AG04450 (cell line): ENCODE measurements around the gene TBC1D2B. TPM values are rescaled to one million over a fixed set of nuclear protein-coding genes. Genes with fewer than 3 reads are reported as not detected.

Experiments used
- CTCF ChIA-PET: fragments of 300-600, 350-600 bp; formaldehyde crosslinking; extraction: SDS; loops from one replicate; lab custom pipeline; 2022; ENCODE audit warnings: antibody characterized with exemption, inconsistent platforms; lab: Charles Lee
- POLR2A ChIA-PET: fragments of 350-600 bp; formaldehyde crosslinking; extraction: SDS; loops from one replicate; lab custom pipeline; 2021; ENCODE audit warnings: antibody characterized with exemption, inconsistent platforms; lab: Yijun Ruan, JAX
- DNase-seq: peaks from one replicate; pipeline ENCODE4 v3.0.0-alpha.2; 2011; ENCODE audit warnings: low read depth, low spot score
- H3K27ac ChIP-seq: one replicate; pipeline ENCODE4 v1.5.1; 2012; ENCODE audit warnings: low read depth, low read length, control low read depth
- H3K27me3 ChIP-seq: one replicate; pipeline ENCODE4 v1.6.0; 2012; ENCODE audit warnings: low read length; ENCODE audit not compliant: control insufficient read depth, insufficient read depth
- H3K4me3 ChIP-seq: 2 replicates; pipeline ENCODE4 v1.5.1; 2011; ENCODE audit warnings: mild to moderate bottlenecking, low read depth, low read length, control low read depth
- H3K9me3 ChIP-seq: 2 replicates; pipeline ENCODE4 v1.5.1; 2012; ENCODE audit warnings: low read length; ENCODE audit not compliant: control insufficient read depth, insufficient read depth
- polyA plus RNA-seq: library from polyadenylated mRNA; depleted of rRNA; stranded (reverse); fragments of >200 nt; gene quantifications from 2 replicates; pipeline ENCODE4 v1.2.3, GENCODE V29; 2011
- TF ChIP-seq, protein P1 (sequence below): IDR thresholded peaks from 2 replicates; pipeline ENCODE4 v1.5.1; 2011; ENCODE audit warnings: low read depth, low read length, control low read depth, inconsistent platforms

Gene TBC1D2B
- polyA plus RNA-seq, 1 experiment: 42.0 TPM

GRCh38 chr15:78108300-78109084 lies 31.0 kb upstream of the TBC1D2B start:
- Histone ChIP-seq H3K4me3 (no peak overlapping the region), H3K27ac (peak overlapping the region; percentile 21), H3K9me3 (no peaks in the 10 kb centered on the region), H3K27me3 (no peaks in the 10 kb centered on the region)
- POLR2A ChIA-PET: interaction anchor here (0.7 to 1.2 kb wide), 2 partner anchors 15 to 106 kb away, joined by 6 to 7 read pairs; no protein-coding TSS in a partner anchor
- TF ChIP-seq, protein P1, sequence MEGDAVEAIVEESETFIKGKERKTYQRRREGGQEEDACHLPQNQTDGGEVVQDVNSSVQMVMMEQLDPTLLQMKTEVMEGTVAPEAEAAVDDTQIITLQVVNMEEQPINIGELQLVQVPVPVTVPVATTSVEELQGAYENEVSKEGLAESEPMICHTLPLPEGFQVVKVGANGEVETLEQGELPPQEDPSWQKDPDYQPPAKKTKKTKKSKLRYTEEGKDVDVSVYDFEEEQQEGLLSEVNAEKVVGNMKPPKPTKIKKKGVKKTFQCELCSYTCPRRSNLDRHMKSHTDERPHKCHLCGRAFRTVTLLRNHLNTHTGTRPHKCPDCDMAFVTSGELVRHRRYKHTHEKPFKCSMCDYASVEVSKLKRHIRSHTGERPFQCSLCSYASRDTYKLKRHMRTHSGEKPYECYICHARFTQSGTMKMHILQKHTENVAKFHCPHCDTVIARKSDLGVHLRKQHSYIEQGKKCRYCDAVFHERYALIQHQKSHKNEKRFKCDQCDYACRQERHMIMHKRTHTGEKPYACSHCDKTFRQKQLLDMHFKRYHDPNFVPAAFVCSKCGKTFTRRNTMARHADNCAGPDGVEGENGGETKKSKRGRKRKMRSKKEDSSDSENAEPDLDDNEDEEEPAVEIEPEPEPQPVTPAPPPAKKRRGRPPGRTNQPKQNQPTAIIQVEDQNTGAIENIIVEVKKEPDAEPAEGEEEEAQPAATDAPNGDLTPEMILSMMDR: peak; percentile 97
- CTCF ChIA-PET: interaction anchor here (0.6 to 10.9 kb wide), 52 partner anchors 9 to 381 kb away, joined by 3 to 327 read pairs (median 6); partner anchors contain the start of gene TBC1D2B
- DNase-seq: peak; percentile 71

- TF ChIP-seq, protein P1: no peak
- DNase-seq: no peak
- no peak overlapping the region for H3K4me3 ChIP-seq
- no peaks in the 10 kb centered on the region for H3K9me3 ChIP-seq
- H3K27ac ChIP-seq: no peak overlapping the region
- CTCF ChIA-PET: interaction anchor here (0.6 to 10.9 kb wide), 36 partner anchors 10 to 174 kb away, joined by 3 to 327 read pairs (median 8); no protein-coding TSS in a partner anchor
- POLR2A ChIA-PET: no interaction called here
- peaks cover 2% of the 10 kb centered on the region for H3K27me3 ChIP-seq
Observed at GRCh38 chr15:78107471-78107870, 30.0 kb upstream of the TBC1D2B start.

- TF ChIP-seq, protein P1: no peak
- POLR2A ChIA-PET: no interaction called here
- no peak overlapping the region for H3K4me3 ChIP-seq
- DNase-seq: no peak
- no peak overlapping the region for H3K27ac ChIP-seq
- no peaks in the 10 kb centered on the region for H3K9me3 ChIP-seq
- peaks cover 8% of the 10 kb centered on the region for H3K27me3 ChIP-seq
- CTCF ChIA-PET: interaction anchor here (9.6 to 10.9 kb wide), 2 partner anchors 139 to 149 kb away, joined by 192 to 327 read pairs; no protein-coding TSS in a partner anchor
Observed at GRCh38 chr15:78105476-78106241, 28.1 kb upstream of the TBC1D2B start.

GRCh38 chr15:78104566-78105475 lies 27.3 kb upstream of the TBC1D2B start:
- H3K27me3 ChIP-seq: peaks cover 8% of the 10 kb centered on the region
- no peak overlapping the region for H3K27ac ChIP-seq
- CTCF ChIA-PET: interaction anchor here (9.6 to 10.9 kb wide), 2 partner anchors 138 to 148 kb away, joined by 192 to 327 read pairs; no protein-coding TSS in a partner anchor
- no peak overlapping the region for H3K4me3 ChIP-seq
- H3K9me3 ChIP-seq: no peaks in the 10 kb centered on the region
- TF ChIP-seq, protein P1: no peak
- no peak for DNase-seq
- POLR2A ChIA-PET: no interaction called here
